Thyroid gland (tissue), 4 donors: ENCODE measurements around the gene MAN2B1. TPM values are rescaled to one million over a fixed set of nuclear protein-coding genes. Genes with fewer than 3 reads are reported as not detected.

Experiments used
- DNase-seq, 2 donors: peaks; one replicate each; pipeline ENCODE4 v3.0.0-alpha.2; 2019
- H3K27ac ChIP-seq, 3 donors: fragments of 200-600 bp; sonication (generic); 1 replicate in 2 of 3; 2 replicates in 1 of 3; pipeline ENCODE4 v1.5.1; 2016 to 2019; ENCODE audit warnings: mild to moderate bottlenecking in 1 of 3, moderate library complexity in 1 of 3
- H3K27me3 ChIP-seq: fragments of 200-600 bp; sonication (generic); one replicate; pipeline ENCODE4 v1.5.1; 2019
- H3K36me3 ChIP-seq, 2 donors: fragments of 200-600 bp; sonication (generic); one replicate each; pipeline ENCODE4 v1.5.1; 2016 to 2019
- H3K4me1 ChIP-seq, 2 donors: fragments of 200-600 bp; sonication (generic); one replicate each; pipeline ENCODE4 v1.5.1; 2017 to 2019
- H3K4me3 ChIP-seq, 3 donors: fragments of 200-600 bp; sonication (generic); replicated peaks in 1 of 3; 1 replicate in 2 of 3; 2 replicates in 1 of 3; pipeline ENCODE4 v1.5.1; 2016; ENCODE audit warnings: mild to moderate bottlenecking in 1 of 3
- H3K9me3 ChIP-seq: fragments of 200-600 bp; sonication (generic); one replicate; pipeline ENCODE4 v1.5.1; 2017
- POLR2A ChIP-seq, 2 donors: fragments of 450-650 bp; IDR thresholded peaks; one replicate each; pipeline ENCODE4 v1.6.1; 2017; ENCODE audit warnings: antibody characterized with exemption in 2 of 2, mild to moderate bottlenecking in 2 of 2, moderate library complexity in 1 of 2
- WGBS, 2 donors: methylation state at CpG; one replicate each; pipeline ENCODE4 v1.1.5; 2017; 5-methylcytosine and 5-hydroxymethylcytosine counted together
- intact Hi-C: fragments of 100-400 bp; cut with DNase I; formaldehyde crosslinking; loops from one replicate; pipeline ENCODE4 v1.15.1; 2023
- total RNA-seq, 4 donors: library from RNA; depleted of rRNA; stranded (reverse); fragments of >200 nt; gene quantifications; one replicate each; pipeline ENCODE4 v1.2.3, GENCODE V29; 2016
- TF ChIP-seq, protein P1 (sequence below), 6 experiments: fragments of 200-600 bp in 3 of 6; fragments of 450-650 bp in 3 of 6; sonication (generic) in 3 of 6; IDR thresholded peaks; one replicate each; pipeline ENCODE4 v1.5.1; 2016 to 2019; ENCODE audit warnings: antibody characterized with exemption in 6 of 6, mild to moderate bottlenecking in 2 of 6, inconsistent platforms in 1 of 6, moderate library complexity in 1 of 6

MAN2B1 gene
- total RNA-seq, 4 donors from 2014 or later: 38.0 to 106 (median 82.5) TPM

- peaks cover 4 to 9% of the 10 kb centered on the region in 2 donors for H3K4me1 ChIP-seq
- DNase-seq: no peak
- no peak overlapping the region for H3K27ac ChIP-seq
- H3K36me3 ChIP-seq: peaks cover 52 to 69% of the 10 kb centered on the region in 2 donors
- no peaks in the 10 kb centered on the region for H3K9me3 ChIP-seq
- 92% methylated on average over 8 to 13 of the region's 15 CpGs for WGBS, 2 donors
- H3K27me3 ChIP-seq: no peaks in the 10 kb centered on the region
- no peak overlapping the region for H3K4me3 ChIP-seq
- intact Hi-C loops: loop anchor here (2.0 to 10.0 kb wide), 2 partner anchors 113 to 169 kb away; no protein-coding TSS in a partner anchor
- TF ChIP-seq, protein P1, sequence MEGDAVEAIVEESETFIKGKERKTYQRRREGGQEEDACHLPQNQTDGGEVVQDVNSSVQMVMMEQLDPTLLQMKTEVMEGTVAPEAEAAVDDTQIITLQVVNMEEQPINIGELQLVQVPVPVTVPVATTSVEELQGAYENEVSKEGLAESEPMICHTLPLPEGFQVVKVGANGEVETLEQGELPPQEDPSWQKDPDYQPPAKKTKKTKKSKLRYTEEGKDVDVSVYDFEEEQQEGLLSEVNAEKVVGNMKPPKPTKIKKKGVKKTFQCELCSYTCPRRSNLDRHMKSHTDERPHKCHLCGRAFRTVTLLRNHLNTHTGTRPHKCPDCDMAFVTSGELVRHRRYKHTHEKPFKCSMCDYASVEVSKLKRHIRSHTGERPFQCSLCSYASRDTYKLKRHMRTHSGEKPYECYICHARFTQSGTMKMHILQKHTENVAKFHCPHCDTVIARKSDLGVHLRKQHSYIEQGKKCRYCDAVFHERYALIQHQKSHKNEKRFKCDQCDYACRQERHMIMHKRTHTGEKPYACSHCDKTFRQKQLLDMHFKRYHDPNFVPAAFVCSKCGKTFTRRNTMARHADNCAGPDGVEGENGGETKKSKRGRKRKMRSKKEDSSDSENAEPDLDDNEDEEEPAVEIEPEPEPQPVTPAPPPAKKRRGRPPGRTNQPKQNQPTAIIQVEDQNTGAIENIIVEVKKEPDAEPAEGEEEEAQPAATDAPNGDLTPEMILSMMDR (IDR thresholded peaks at IDR 0.05): no peak
- TF ChIP-seq POLR2A (IDR thresholded peaks at IDR 0.05): no peak
These were observed 9.4 kb upstream of the MAN2B1 start for GRCh38 chr19:12675940-12676339.

- no peak overlapping the region for H3K27ac ChIP-seq
- H3K27me3 ChIP-seq: no peaks in the 10 kb centered on the region
- intact Hi-C loops: loop anchor here (2.0 to 10.0 kb wide), 2 partner anchors 113 to 169 kb away; no protein-coding TSS in a partner anchor
- peaks cover 4 to 7% of the 10 kb centered on the region in 2 donors for H3K4me1 ChIP-seq
- H3K9me3 ChIP-seq: no peaks in the 10 kb centered on the region
- no peak for DNase-seq
- WGBS, 2 donors: 95 to 96% methylated on average over 7 to 10 of the region's 10 CpGs
- peaks cover 52 to 69% of the 10 kb centered on the region in 2 donors for H3K36me3 ChIP-seq
- TF ChIP-seq, protein P1 (IDR thresholded peaks at IDR 0.05): no peak
- no peak for TF ChIP-seq POLR2A (IDR thresholded peaks at IDR 0.05)
- no peak overlapping the region for H3K4me3 ChIP-seq
These were observed 8.9 kb upstream of the MAN2B1 start for GRCh38 chr19:12675399-12675798.

- intact Hi-C loops: loop anchor here (10.0 kb wide), 1 partner anchor 172 kb away; no protein-coding TSS in a partner anchor
- Histone ChIP-seq H3K4me3 (no peak overlapping the region), H3K36me3 (peaks cover 32 to 48% of the 10 kb centered on the region in 2 donors), H3K27ac (no peak overlapping the region), H3K4me1 (peaks cover 16 to 18% of the 10 kb centered on the region in 2 donors), H3K27me3 (no peaks in the 10 kb centered on the region), H3K9me3 (no peaks in the 10 kb centered on the region)
- TF ChIP-seq, protein P1 (IDR thresholded peaks at IDR 0.05): no peak
- TF ChIP-seq POLR2A (IDR thresholded peaks at IDR 0.05): no peak
- DNase-seq: no peak
- WGBS, 2 donors: 92% methylated on average over 7 to 10 of the region's 10 CpGs
These were observed 6.2 kb upstream of the MAN2B1 start for GRCh38 chr19:12672744-12673143.

DNA sequence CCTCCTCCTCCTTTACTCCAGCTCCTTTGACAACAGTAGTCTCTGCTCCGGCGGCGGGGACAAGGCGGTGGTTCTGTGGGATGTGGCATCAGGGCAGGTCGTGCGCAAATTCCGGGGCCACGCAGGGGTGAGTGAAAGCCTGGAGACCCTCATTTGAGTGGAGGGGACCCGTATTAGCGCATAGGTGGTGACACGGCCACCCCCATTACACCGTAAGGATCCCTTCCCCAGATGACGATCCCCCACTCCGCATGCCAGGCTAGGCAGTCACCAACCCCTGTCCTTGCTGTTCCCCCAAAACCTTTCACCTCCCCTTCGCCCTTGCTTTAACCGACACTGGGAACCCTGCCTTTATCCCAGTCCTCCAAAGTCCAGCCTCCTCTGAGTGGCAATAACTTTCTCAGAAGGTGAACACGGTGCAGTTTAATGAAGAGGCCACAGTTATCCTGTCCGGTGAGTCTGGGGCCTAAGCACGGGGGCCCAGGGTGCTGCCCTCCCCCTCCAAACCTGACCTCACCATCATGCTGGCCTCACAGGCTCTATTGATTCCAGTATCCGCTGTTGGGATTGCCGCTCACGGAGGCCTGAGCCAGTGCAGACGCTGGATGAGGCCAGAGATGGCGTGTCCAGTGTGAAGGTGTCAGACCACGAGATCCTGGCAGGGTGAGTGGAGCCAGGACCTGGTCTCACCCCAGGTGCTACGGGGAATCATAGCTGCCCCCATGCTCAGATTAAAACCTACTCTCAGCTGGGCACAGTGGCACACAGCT is 3.8 kb upstream of the MAN2B1 start:
- Histone ChIP-seq H3K27me3 (no peaks in the 10 kb centered on the region), H3K4me1 (peaks cover 21 to 34% of the 10 kb centered on the region in 2 donors), H3K9me3 (no peaks in the 10 kb centered on the region), H3K4me3 (peak overlapping the region; percentile 55 to 61 (median 61)), H3K36me3 (peaks cover 24 to 27% of the 10 kb centered on the region in 2 donors), H3K27ac (peak overlapping the region in 1 of 3 donors; percentile 95)
- intact Hi-C loops: loop anchor here (10.0 kb wide), 1 partner anchor 174 kb away; no protein-coding TSS in a partner anchor
- TF ChIP-seq, protein P1 (IDR thresholded peaks at IDR 0.05): no peak
- TF ChIP-seq POLR2A (IDR thresholded peaks at IDR 0.05): no peak
- WGBS, 2 donors: 37 to 58% methylated on average over 17 to 26 of the region's 26 CpGs
- DNase-seq: peak in 1 of 2 donors; percentile 7
